SH-SY5Y (cell line): ENCODE data around the gene TRIM62.

ENCODE experiments used
- GATA2 ChIP-seq: IDR thresholded peaks from 2 replicates; pipeline ENCODE4 v1.6.1; 2011; ENCODE audit warnings: mild to moderate bottlenecking, low read depth, low read length
- GATA3 ChIP-seq: IDR thresholded peaks from 2 replicates; pipeline ENCODE4 v1.6.1; 2011; ENCODE audit warnings: low read depth, mild to moderate bottlenecking, low read length, moderate library complexity

- TF ChIP-seq GATA2 (no peak), GATA3 (no peak)
Observed at GRCh38 chr1:33221385-33221758, 39.5 kb upstream of the TRIM62 start.
